ENCODE results near the gene TRIB2. TPM values are rescaled to one million over a fixed set of nuclear protein-coding genes. Genes with fewer than 3 reads are reported as not detected.

Gene TRIB2
- total and polyA plus RNA-seq, 4 donors: 6.7 to 27.8 (median 12.3) TPM

GRCh38 chr2:12717191-12718014 is 667 bp downstream of the TRIB2 start:
- TF ChIP-seq FOXA2 (IDR thresholded peaks at IDR 0.05) (no peak), HNF4A (conservative IDR thresholded peaks at IDR 0.05) (no peak), MAX (IDR thresholded peaks at IDR 0.05) (no peak), TAF1 (conservative IDR thresholded peaks at IDR 0.05) (peak; percentile 4), FOXA1 (IDR thresholded peaks at IDR 0.05) (no peak), YY1 (IDR thresholded peaks at IDR 0.05) (no peak), JUND (IDR thresholded peaks at IDR 0.05) (no peak)
- Histone ChIP-seq H3K9me3 (ENCODE audit: control insufficient read depth in 4 of 4, low read length in 3 of 4) (no peaks in the 10 kb centered on the region), H3K4me3 (ENCODE audit: low read depth in 1 of 3, low read length in 3 of 3) (peak overlapping the region; percentile 67 to 85 (median 83)), H3K4me1 (ENCODE audit: control insufficient read depth in 4 of 4, insufficient read depth in 4 of 4, low read length in 3 of 4) (peaks cover 3 to 19% (median 12%) of the 10 kb centered on the region in 4 donors), H3K27me3 (ENCODE audit: control insufficient read depth in 4 of 4, insufficient read depth in 4 of 4, low read length in 3 of 4) (no peaks in the 10 kb centered on the region), H3K36me3 (ENCODE audit: control insufficient read depth in 4 of 4, insufficient read depth in 3 of 4, low read depth in 1 of 4, low read length in 3 of 4) (no peaks in the 10 kb centered on the region), H3K27ac (ENCODE audit: low read depth in 1 of 2, low read length in 2 of 2) (peak overlapping the region; percentile 92 to 96), H3K9ac (ENCODE audit: low read depth in 1 of 2, low read length in 2 of 2) (peak overlapping the region; percentile 80 to 87)
- DNase-seq (ENCODE audit: low spot score): peak; percentile 59
- WGBS: under 1% methylated on average over 74 of the region's 74 CpGs

DNA sequence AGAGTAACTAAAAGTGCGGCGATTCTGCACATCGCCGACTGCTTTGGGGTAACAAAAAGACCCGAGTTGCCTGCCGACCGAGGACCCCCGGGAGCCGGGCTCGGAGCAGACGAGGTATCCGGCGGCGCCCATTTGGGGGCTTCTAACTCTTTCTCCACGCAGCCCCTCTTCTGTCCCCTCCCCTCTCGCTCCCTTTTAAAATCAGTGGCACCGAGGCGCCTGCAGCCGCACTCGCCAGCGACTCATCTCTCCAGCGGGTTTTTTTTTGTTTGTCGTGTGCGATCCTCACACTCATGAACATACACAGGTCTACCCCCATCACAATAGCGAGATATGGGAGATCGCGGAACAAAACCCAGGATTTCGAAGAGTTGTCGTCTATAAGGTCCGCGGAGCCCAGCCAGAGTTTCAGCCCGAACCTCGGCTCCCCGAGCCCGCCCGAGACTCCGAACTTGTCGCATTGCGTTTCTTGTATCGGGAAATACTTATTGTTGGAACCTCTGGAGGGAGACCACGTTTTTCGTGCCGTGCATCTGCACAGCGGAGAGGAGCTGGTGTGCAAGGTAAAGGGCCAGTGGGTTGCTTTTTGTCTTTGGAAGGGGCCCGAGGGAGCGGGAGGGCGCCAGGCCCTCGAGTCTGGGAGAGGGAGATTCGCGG is 1.4 kb downstream of the TRIB2 start:
- 5% methylated on average over 50 of the region's 50 CpGs for WGBS
- Histone ChIP-seq H3K9me3 (ENCODE audit: control insufficient read depth in 4 of 4, low read length in 3 of 4) (no peaks in the 10 kb centered on the region), H3K36me3 (ENCODE audit: control insufficient read depth in 4 of 4, insufficient read depth in 3 of 4, low read depth in 1 of 4, low read length in 3 of 4) (no peaks in the 10 kb centered on the region), H3K27ac (ENCODE audit: low read depth in 1 of 2, low read length in 2 of 2) (peak overlapping the region; percentile 92 to 96), H3K4me3 (ENCODE audit: low read depth in 1 of 3, low read length in 3 of 3) (peak overlapping the region; percentile 67 to 85 (median 76)), H3K4me1 (ENCODE audit: control insufficient read depth in 4 of 4, insufficient read depth in 4 of 4, low read length in 3 of 4) (peaks cover 3 to 19% (median 12%) of the 10 kb centered on the region in 4 donors), H3K27me3 (ENCODE audit: control insufficient read depth in 4 of 4, insufficient read depth in 4 of 4, low read length in 3 of 4) (no peaks in the 10 kb centered on the region), H3K9ac (ENCODE audit: low read depth in 1 of 2, low read length in 2 of 2) (peak overlapping the region; percentile 67 to 78)
- peak in 1 of 2 donors; percentile 7 for TF ChIP-seq RAD21 (IDR thresholded peaks at IDR 0.05)
- TF ChIP-seq, protein P1, sequence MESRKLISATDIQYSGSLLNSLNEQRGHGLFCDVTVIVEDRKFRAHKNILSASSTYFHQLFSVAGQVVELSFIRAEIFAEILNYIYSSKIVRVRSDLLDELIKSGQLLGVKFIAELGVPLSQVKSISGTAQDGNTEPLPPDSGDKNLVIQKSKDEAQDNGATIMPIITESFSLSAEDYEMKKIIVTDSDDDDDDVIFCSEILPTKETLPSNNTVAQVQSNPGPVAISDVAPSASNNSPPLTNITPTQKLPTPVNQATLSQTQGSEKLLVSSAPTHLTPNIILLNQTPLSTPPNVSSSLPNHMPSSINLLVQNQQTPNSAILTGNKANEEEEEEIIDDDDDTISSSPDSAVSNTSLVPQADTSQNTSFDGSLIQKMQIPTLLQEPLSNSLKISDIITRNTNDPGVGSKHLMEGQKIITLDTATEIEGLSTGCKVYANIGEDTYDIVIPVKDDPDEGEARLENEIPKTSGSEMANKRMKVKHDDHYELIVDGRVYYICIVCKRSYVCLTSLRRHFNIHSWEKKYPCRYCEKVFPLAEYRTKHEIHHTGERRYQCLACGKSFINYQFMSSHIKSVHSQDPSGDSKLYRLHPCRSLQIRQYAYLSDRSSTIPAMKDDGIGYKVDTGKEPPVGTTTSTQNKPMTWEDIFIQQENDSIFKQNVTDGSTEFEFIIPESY (IDR thresholded peaks at IDR 0.05): no peak
- DNase-seq (ENCODE audit: low spot score): no peak

- Histone ChIP-seq H3K27me3 (ENCODE audit: control insufficient read depth in 4 of 4, insufficient read depth in 4 of 4, low read length in 3 of 4) (no peaks in the 10 kb centered on the region), H3K36me3 (ENCODE audit: control insufficient read depth in 4 of 4, insufficient read depth in 3 of 4, low read depth in 1 of 4, low read length in 3 of 4) (no peaks in the 10 kb centered on the region), H3K4me1 (ENCODE audit: control insufficient read depth in 4 of 4, insufficient read depth in 4 of 4, low read length in 3 of 4) (peaks cover 3 to 19% (median 12%) of the 10 kb centered on the region in 4 donors), H3K9me3 (ENCODE audit: control insufficient read depth in 4 of 4, low read length in 3 of 4) (no peaks in the 10 kb centered on the region), H3K9ac (ENCODE audit: low read depth in 1 of 2, low read length in 2 of 2) (peak overlapping the region; percentile 76 to 78), H3K27ac (ENCODE audit: low read depth in 1 of 2, low read length in 2 of 2) (peak overlapping the region; percentile 92 to 96), H3K4me3 (ENCODE audit: low read depth in 1 of 3, low read length in 3 of 3) (peak overlapping the region; percentile 20 to 85 (median 67))
- TF ChIP-seq FOXA2 (IDR thresholded peaks at IDR 0.05) (no peak), GABPA (IDR thresholded peaks at IDR 0.05 in 1 of 2, conservative IDR thresholded peaks at IDR 0.05 in 1 of 2) (no peak), MAX (IDR thresholded peaks at IDR 0.05) (no peak), RAD21 (IDR thresholded peaks at IDR 0.05) (no peak), FOXA1 (IDR thresholded peaks at IDR 0.05) (no peak), RXRA (IDR thresholded peaks at IDR 0.05) (no peak)
- TF ChIP-seq, protein P1 (IDR thresholded peaks at IDR 0.05): no peak
- TF ChIP-seq, protein P2, sequence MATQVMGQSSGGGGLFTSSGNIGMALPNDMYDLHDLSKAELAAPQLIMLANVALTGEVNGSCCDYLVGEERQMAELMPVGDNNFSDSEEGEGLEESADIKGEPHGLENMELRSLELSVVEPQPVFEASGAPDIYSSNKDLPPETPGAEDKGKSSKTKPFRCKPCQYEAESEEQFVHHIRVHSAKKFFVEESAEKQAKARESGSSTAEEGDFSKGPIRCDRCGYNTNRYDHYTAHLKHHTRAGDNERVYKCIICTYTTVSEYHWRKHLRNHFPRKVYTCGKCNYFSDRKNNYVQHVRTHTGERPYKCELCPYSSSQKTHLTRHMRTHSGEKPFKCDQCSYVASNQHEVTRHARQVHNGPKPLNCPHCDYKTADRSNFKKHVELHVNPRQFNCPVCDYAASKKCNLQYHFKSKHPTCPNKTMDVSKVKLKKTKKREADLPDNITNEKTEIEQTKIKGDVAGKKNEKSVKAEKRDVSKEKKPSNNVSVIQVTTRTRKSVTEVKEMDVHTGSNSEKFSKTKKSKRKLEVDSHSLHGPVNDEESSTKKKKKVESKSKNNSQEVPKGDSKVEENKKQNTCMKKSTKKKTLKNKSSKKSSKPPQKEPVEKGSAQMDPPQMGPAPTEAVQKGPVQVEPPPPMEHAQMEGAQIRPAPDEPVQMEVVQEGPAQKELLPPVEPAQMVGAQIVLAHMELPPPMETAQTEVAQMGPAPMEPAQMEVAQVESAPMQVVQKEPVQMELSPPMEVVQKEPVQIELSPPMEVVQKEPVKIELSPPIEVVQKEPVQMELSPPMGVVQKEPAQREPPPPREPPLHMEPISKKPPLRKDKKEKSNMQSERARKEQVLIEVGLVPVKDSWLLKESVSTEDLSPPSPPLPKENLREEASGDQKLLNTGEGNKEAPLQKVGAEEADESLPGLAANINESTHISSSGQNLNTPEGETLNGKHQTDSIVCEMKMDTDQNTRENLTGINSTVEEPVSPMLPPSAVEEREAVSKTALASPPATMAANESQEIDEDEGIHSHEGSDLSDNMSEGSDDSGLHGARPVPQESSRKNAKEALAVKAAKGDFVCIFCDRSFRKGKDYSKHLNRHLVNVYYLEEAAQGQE (IDR thresholded peaks at IDR 0.05): no peak
- TF ChIP-seq, protein P3, sequence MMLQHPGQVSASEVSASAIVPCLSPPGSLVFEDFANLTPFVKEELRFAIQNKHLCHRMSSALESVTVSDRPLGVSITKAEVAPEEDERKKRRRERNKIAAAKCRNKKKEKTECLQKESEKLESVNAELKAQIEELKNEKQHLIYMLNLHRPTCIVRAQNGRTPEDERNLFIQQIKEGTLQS (IDR thresholded peaks at IDR 0.05): no peak
- WGBS: 35% methylated on average over 33 of the region's 33 CpGs
- no peak for DNase-seq (ENCODE audit: low spot score)
Observed at GRCh38 chr2:12718711-12719399, 2.1 kb downstream of the TRIB2 start.

All from liver (tissue), 9 donors.